ENCODE data around the gene FAM210B. TPM values are rescaled to one million over a fixed set of nuclear protein-coding genes. Genes with fewer than 3 reads are reported as not detected.
A peak's percentile ranks its signal among the peaks of the same experiment; 100 is the strongest.

FAM210B gene, protein sequence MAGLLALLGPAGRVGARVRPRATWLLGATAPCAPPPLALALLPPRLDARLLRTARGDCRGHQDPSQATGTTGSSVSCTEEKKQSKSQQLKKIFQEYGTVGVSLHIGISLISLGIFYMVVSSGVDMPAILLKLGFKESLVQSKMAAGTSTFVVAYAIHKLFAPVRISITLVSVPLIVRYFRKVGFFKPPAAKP
- 52.7 TPM for total RNA-seq
- long read RNA-seq, transcript FAM210B-201 (3 exons, 3,046 nt), result major isoform, 187 of 198 reads
- long read RNA-seq, partial matches to known transcripts, result 0 of 198 reads
- long read RNA-seq, other reads (novel, unspliced or antisense), result 11 of 198 reads

DNA sequence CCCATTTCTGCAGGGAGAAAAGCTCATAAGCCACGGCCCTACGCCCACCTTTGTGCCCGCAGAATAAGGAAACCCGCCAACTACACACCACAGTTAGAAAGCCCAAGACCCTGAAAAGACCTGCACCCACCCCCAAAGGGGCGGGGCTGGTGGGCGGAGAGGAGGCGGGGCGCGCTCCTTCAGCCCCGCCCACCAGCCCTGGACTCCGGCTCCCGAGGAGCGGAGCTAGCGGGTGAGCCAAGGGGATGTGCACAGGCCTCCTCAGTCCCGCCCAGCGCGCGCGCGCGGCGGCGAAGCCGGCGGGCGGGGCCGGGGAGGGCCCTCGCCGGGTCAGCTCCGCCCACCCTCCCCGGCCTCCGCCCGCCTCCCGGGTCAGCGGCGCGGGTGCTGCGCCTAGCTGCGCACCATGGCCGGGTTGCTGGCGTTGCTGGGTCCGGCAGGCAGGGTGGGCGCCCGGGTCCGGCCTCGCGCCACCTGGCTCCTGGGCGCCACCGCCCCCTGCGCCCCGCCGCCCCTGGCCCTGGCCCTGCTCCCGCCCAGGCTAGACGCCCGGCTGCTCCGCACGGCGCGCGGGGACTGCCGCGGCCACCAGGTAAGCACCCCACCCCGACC, at the start of gene FAM210B:
Gene FAM210B (plus strand): TSS at position 375 of the 612 bp plus-strand sequence. CDS start 32 bp downstream, at position 407.
- TF ChIP-seq CTCF (IDR thresholded peaks at IDR 0.05; ENCODE audit: borderline replicate concordance), result no peak
- intact Hi-C loops (cut with micrococcal nuclease), result no loop called here

DNA sequence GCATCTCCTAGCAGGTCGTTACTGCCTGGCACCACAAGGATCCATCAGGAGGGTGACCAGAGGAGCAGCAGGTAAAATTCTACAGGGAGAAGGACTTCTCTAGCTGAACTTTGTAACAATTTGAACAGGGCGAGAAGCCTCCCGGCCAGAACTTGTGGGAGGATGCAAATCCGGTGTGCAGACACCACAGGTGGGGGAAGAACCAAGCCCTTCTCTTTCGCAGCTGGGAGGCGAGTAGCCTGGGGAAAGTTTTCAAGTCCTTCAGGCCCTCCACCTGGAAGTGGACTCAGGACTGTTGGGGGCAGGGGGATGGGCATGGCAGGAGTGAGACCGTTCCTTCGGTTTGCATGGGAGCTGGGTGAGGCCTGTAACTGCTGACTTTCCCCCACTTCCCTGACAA, 42.7 kb upstream of the FAM210B start:
- H3K9me3 ChIP-seq (replicated peaks), result peaks cover 10% of the 10 kb centered on the region
- H3K4me1 ChIP-seq, result no peaks in the 10 kb centered on the region
- TF ChIP-seq CTCF (IDR thresholded peaks at IDR 0.05; ENCODE audit: borderline replicate concordance), result no peak

More for the DNA sequence above, at the start of gene FAM210B:
- H3K4me1 ChIP-seq, result peaks cover 49% of the 10 kb centered on the region
- H3K9me3 ChIP-seq (replicated peaks), result no peaks in the 10 kb centered on the region
- H3K27ac ChIP-seq (replicated peaks), result peak within 1 kb of the TSS; percentile 94
- H3K27me3 ChIP-seq (ENCODE audit: low read depth), result no peaks in the 10 kb centered on the region
- DNase-seq, result peak; percentile 88
- no peaks in the 10 kb centered on the region for H3K36me3 ChIP-seq
- peak within 1 kb of the TSS; percentile 86 for H3K4me3 ChIP-seq

GRCh38 chr20:56316483-56316882, 42.3 kb upstream of the FAM210B start:
- intact Hi-C loops (cut with micrococcal nuclease), result no loop called here
- Histone ChIP-seq H3K27me3 (ENCODE audit: low read depth) (peaks cover 43% of the 10 kb centered on the region), H3K36me3 (no peaks in the 10 kb centered on the region), H3K4me1 (no peaks in the 10 kb centered on the region), H3K4me3 (no peak overlapping the region), H3K9me3 (replicated peaks) (peaks cover 10% of the 10 kb centered on the region), H3K27ac (replicated peaks) (no peak overlapping the region)
- no peak for TF ChIP-seq CTCF (IDR thresholded peaks at IDR 0.05; ENCODE audit: borderline replicate concordance)
- no peak for DNase-seq

More for the DNA sequence above, 42.7 kb upstream of the FAM210B start:
- Histone ChIP-seq H3K27ac (replicated peaks) (no peak overlapping the region), H3K27me3 (ENCODE audit: low read depth) (peaks cover 44% of the 10 kb centered on the region), H3K4me3 (no peak overlapping the region), H3K36me3 (no peaks in the 10 kb centered on the region)
- DNase-seq, result no peak
- intact Hi-C loops (cut with micrococcal nuclease), result no loop called here

- DNase-seq, result no peak
- H3K27me3 ChIP-seq (ENCODE audit: low read depth), result peaks cover 60% of the 10 kb centered on the region
- H3K27ac ChIP-seq (replicated peaks), result no peak overlapping the region
- no peaks in the 10 kb centered on the region for H3K9me3 ChIP-seq (replicated peaks)
- no peaks in the 10 kb centered on the region for H3K4me1 ChIP-seq
- no peaks in the 10 kb centered on the region for H3K36me3 ChIP-seq
- intact Hi-C loops (cut with micrococcal nuclease), result no loop called here
- no peak overlapping the region for H3K4me3 ChIP-seq
- no peak for TF ChIP-seq CTCF (IDR thresholded peaks at IDR 0.05; ENCODE audit: borderline replicate concordance)
Observed at GRCh38 chr20:56322681-56323080, 36.1 kb upstream of the FAM210B start.

DNA sequence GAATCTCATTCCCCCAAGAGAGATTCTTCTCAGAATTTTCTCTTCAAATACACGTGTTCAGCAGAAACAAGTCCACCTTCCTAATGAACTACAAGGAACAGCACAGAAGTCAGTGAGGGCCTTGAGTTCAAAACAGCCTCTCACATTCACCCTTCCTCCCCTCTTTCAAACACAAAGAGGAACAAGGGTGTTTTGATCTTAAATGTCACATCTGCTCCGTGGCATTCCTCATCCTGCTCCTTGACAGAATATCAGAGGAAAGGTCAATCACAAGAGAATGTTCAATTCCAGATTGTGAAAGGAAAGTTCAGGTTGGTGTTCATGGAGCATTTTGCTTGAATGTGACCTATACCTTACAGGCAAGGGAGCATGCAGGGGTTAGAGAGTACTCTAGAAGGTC, 35.6 kb upstream of the FAM210B start:
- no peak overlapping the region for H3K4me3 ChIP-seq
- H3K36me3 ChIP-seq, result no peaks in the 10 kb centered on the region
- H3K9me3 ChIP-seq (replicated peaks), result no peaks in the 10 kb centered on the region
- intact Hi-C loops (cut with micrococcal nuclease), result no loop called here
- no peak overlapping the region for H3K27ac ChIP-seq (replicated peaks)
- H3K27me3 ChIP-seq (ENCODE audit: low read depth), result peaks cover 59% of the 10 kb centered on the region
- TF ChIP-seq CTCF (IDR thresholded peaks at IDR 0.05; ENCODE audit: borderline replicate concordance), result no peak
- DNase-seq, result no peak
- H3K4me1 ChIP-seq, result no peaks in the 10 kb centered on the region
